Activated CD4-positive, alpha-beta T cell treated with anti-CD3 and anti-CD28 coated beads, Interleukin-2, amount 10 ng/mL, durations not matched to agents 7 days and 5 days (primary cell): ENCODE measurements around the gene SBNO2. TPM values are rescaled to one million over a fixed set of nuclear protein-coding genes. Genes with fewer than 3 reads are reported as not detected.
A peak's percentile ranks its signal among the peaks of the same experiment; 100 is the strongest.

Experiments
- CTCF ChIA-PET: fragments of 350-600 bp; sonication (Branson Sonifier 250); formaldehyde crosslinking; loops from one replicate; lab custom pipeline; 2021; ENCODE audit warnings: antibody characterized with exemption; lab: Charles Lee
- POLR2A ChIA-PET: fragments of 350-600 bp; sonication (Branson Sonifier 250); formaldehyde crosslinking; loops from one replicate; lab custom pipeline; 2021; ENCODE audit warnings: antibody characterized with exemption; lab: Charles Lee
- DNase-seq: peaks from one replicate; pipeline ENCODE4 v3.0.0-alpha.2; 2020
- H3K27ac Mint-ChIP-seq: one replicate; pipeline ENCODE4 v1.8.0; 2021; ENCODE audit warnings: mild to moderate bottlenecking, moderate library complexity, mixed read lengths
- H3K27me3 Mint-ChIP-seq: one replicate; pipeline ENCODE4 v1.8.0; 2021; ENCODE audit warnings: mixed read lengths
- H3K36me3 Mint-ChIP-seq: one replicate; pipeline ENCODE4 v1.8.0; 2021; ENCODE audit warnings: low read depth, mixed read lengths
- H3K4me1 Mint-ChIP-seq: one replicate; pipeline ENCODE4 v1.8.0; 2021; ENCODE audit warnings: mixed read lengths
- H3K4me3 Mint-ChIP-seq: one replicate; pipeline ENCODE4 v1.8.0; 2021; ENCODE audit warnings: mild to moderate bottlenecking, moderate library complexity, mixed read lengths
- H3K9me3 Mint-ChIP-seq: one replicate; pipeline ENCODE4 v1.8.0; 2021; ENCODE audit warnings: mixed read lengths
- total RNA-seq, 2 experiments: library from RNA; stranded (reverse); gene quantifications; one replicate each; pipeline ENCODE4 v1.2.3, GENCODE V29; 2021

Gene SBNO2
- total RNA-seq, 2 experiments from 2014 or later, result 84.7 to 91.7 TPM

DNA sequence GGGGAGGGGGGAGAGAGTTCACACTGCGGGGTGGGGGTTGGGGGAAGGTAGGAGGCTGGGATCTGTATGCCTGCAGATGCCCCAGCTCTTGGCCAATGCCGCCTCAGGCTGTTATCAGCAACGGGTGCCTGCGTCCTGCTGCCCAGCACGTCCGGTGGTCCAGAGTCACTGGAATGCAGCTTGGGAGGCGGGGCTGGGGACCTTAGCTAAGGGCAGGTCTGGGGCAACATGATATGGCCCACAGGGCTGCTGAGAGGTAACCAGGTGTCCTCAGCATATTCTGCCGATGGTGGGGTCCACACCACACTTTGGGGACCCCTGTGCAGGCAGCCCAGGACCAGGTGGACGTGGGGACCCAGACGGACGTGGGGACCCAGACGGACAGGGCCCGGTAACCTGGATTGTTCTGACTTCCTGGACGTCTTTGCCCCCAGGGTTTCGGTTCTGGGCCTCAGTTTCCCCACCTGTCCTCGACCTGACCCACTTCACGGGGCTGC is 107.8 kb downstream of the SBNO2 start:
- POLR2A ChIA-PET, result interaction anchor here (0.9 kb wide), 1 partner anchor 21 kb away, joined by 3 read pairs; no protein-coding TSS in a partner anchor
- Mint-ChIP-seq H3K27me3 (no peaks in the 10 kb centered on the region), H3K4me3 (peak overlapping the region; percentile 68), H3K36me3 (peaks cover 31% of the 10 kb centered on the region), H3K4me1 (peaks cover 44% of the 10 kb centered on the region), H3K9me3 (no peaks in the 10 kb centered on the region), H3K27ac (peak overlapping the region; percentile 71)
- DNase-seq, result no peak
- CTCF ChIA-PET, result interaction anchor here (0.6 to 4.7 kb wide), 12 partner anchors 10 to 207 kb away, joined by 3 to 72 read pairs (median 8); partner anchors contain the start of genes ABCA7 and CNN2

DNA sequence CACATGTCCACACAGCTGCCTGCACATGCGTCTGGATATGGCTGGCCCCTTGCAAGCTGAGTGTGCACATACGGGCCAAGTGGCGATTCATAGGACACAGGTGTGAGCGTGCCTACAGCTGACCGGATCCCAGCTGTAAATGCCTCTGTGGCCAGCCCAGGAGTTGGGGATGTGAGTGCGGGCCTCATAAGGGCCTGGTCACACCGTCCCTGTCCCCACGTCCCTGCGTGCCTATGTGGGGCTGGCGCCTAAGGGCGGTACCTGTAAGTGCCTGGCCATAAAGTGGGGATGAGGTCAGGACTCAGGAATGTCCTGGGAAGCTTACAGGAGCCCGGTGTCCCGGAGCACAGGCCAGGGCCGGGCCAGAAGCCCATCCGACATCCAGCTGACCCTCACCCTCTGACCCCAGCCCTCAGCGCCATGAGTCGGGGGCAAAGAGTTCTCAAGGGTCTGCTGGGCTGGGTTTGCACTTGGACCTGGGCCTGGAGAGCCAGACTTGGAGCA is 108.4 kb downstream of the SBNO2 start:
- Mint-ChIP-seq H3K27me3 (no peaks in the 10 kb centered on the region), H3K4me1 (peaks cover 44% of the 10 kb centered on the region), H3K36me3 (peaks cover 31% of the 10 kb centered on the region), H3K27ac (peak overlapping the region; percentile 71), H3K9me3 (no peaks in the 10 kb centered on the region), H3K4me3 (peak overlapping the region; percentile 68)
- DNase-seq, result no peak
- ChIA-PET CTCF (interaction anchor here (0.6 to 4.7 kb wide), 17 partner anchors 9 to 208 kb away, joined by 3 to 72 read pairs (median 7); partner anchors contain the start of gene CNN2), POLR2A (interaction anchor here (0.5 kb wide), 1 partner anchor 10 kb away, joined by 3 read pairs; no protein-coding TSS in a partner anchor)

DNA sequence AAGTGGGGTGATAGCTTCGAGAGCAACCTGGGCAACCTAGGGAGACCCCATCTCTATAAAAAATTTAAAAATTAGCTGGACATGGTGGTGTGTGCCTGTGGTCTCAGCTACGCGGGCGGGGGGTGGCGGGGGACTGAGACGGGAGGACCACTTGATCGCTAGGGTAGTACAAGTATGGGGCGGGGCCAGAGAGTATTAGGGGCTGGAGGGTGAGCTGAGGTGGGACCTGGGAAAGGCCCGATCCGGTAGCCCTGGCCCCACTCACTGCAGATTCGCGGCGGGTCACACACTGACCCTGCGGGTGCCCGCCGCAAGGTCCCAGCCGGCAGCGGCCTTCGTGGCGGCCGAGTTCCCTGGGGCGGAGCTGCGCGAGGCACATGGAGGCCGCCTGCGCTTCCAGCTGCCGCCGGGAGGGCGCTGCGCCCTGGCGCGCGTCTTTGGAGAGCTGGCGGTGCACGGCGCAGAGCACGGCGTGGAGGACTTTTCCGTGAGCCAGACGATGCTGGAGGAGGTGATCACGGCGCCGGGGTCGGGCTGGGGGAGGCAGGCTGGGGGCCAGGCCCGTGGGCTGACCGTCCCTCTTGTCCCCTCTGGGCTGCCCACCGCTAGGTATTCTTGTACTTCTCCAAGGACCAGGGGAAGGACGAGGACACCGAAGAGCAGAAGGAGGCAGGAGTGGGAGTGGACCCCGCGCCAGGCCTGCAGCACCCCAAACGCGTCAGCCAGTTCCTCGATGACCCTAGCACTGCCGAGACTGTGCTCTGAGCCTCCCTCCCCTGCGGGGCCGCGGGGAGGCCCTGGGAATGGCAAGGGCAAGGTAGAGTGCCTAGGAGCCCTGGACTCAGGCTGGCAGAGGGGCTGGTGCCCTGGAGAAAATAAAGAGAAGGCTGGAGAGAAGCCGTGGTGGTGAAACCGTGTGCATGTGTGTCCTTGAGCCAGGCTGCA is 109.1 kb downstream of the SBNO2 start:
- H3K27ac Mint-ChIP-seq, result peak overlapping the region; percentile 62
- POLR2A ChIA-PET, result no interaction called here

DNA sequence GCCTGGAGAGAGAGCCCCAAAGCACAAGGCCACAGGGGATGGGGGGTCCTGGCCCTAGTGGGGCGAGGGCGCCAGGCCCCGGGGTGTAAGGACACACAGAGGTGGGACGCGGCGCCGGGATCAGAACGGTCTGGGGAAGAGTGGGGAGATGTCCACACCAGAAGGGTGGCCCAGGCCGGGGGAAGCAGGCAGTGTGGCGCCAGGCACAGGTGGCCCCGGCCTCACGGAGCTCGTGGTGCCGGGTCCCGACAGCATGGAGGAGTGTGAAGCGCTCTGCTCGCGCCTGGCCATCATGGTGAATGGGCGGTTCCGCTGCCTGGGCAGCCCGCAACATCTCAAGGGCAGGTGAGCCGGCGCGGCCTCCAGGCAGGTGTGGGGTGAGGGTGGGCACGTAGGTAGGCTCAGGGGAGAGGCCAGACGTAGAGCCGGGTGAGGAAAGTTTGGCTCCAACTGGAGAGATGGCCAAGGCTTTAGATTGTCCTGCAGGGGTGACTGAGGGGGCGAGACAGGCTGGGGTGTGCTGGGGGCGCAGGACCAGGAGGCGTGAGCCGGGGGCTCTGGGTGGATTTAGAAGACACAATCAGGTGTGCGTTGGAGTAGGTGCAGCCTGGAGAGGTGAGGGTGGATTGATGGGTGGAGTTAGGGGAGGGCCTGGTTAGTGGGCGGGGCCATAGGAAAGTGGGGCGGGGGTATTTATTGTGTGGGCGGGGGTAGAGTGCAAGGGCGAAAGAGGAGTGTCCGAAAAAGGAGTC is 110.0 kb downstream of the SBNO2 start:
- POLR2A ChIA-PET, result no interaction called here
- Mint-ChIP-seq H3K4me1 (peaks cover 38% of the 10 kb centered on the region), H3K36me3 (peaks cover 27% of the 10 kb centered on the region), H3K27ac (no peak overlapping the region), H3K27me3 (no peaks in the 10 kb centered on the region), H3K9me3 (no peaks in the 10 kb centered on the region), H3K4me3 (no peak overlapping the region)
- no peak for DNase-seq
- CTCF ChIA-PET, result interaction anchor here (0.9 to 4.7 kb wide), 20 partner anchors 8 to 200 kb away, joined by 3 to 72 read pairs (median 6); partner anchors contain the start of gene CNN2

More for the DNA sequence above, 109.1 kb downstream of the SBNO2 start:
- Mint-ChIP-seq H3K4me3 (peak overlapping the region; percentile 55), H3K4me1 (peaks cover 39% of the 10 kb centered on the region), H3K27me3 (no peaks in the 10 kb centered on the region), H3K9me3 (no peaks in the 10 kb centered on the region), H3K36me3 (peaks cover 28% of the 10 kb centered on the region)
- CTCF ChIA-PET, result interaction anchor here (0.9 to 4.7 kb wide), 25 partner anchors 9 to 201 kb away, joined by 3 to 72 read pairs (median 5); partner anchors contain the start of gene CNN2
- DNase-seq, result peak; percentile 70

DNA sequence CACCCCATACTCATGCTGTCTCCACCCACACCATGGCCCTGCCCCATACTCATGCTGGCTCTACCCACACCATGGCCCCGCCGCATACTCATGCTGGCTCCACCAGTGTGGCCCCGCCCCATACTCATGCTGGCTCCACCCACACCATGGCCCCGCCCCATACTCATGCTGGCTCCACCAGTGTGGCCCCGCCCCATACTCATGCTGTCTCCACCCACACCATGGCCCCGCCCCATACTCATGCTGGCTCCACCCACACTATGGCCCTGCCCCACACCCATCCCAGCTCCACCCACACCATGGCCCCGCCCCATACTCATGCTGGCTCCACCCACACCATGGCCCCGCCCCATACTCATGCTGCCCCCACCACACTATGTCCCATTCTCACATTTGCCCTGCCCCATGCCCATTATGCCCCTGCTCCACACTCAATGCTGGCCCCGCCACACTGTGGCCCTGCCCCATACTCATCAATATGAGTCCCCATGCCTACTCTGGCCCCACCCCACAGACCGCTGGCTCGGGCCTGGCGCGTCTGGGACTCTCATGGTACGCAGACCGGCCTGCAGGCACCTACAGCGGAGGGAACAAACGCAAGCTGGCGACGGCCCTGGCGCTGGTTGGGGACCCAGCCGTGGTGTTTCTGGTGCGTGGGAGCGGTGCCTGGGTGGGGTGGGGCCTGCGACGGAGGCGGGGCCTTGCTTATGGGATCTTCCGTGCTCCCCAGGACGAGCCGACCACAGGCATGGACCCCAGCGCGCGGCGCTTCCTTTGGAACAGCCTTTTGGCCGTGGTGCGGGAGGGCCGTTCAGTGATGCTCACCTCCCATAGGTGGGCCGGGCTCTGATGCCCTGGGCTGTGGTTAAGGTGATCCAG is 110.8 kb downstream of the SBNO2 start:
- CTCF ChIA-PET, result interaction anchor here (1.3 to 1.5 kb wide), 2 partner anchors 21 to 181 kb away, joined by 3 to 4 read pairs; no protein-coding TSS in a partner anchor
- H3K36me3 Mint-ChIP-seq, result peaks cover 24% of the 10 kb centered on the region
- DNase-seq, result peak; percentile 65
- POLR2A ChIA-PET, result no interaction called here
- no peaks in the 10 kb centered on the region for H3K27me3 Mint-ChIP-seq
- H3K27ac Mint-ChIP-seq, result peak overlapping the region; percentile 74
- H3K4me3 Mint-ChIP-seq, result no peak overlapping the region
- peaks cover 36% of the 10 kb centered on the region for H3K4me1 Mint-ChIP-seq
- no peaks in the 10 kb centered on the region for H3K9me3 Mint-ChIP-seq

DNA sequence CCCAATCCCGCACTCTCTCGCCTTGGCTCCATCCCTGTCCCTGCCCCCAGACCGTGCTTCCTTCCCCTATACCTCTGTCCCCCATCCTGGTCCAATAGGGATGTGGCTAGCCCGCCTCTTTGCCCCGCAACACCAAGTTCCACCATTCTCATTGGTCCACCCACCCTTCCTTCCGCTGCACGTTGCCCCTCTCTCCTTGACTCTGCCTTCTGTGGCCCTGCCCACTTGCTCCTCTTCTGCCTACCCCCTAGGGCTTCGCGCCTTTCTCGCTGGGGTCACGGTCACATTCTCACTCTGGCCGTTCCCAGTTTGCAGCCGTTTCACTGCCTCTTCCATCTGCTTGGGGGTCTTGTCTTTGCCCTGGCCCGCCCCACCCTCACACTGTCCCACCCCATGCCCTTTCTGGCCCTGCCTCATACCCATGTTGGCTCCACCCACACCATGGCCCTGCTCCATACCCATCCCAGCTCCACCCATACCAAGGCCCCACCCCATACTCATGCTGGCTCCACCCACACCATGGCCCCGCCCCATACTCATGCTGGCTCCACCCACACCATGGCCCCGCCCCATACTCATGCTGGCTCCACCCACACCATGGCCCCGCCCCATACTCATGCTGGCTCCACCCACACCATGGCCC is 111.6 kb downstream of the SBNO2 start:
- Mint-ChIP-seq H3K4me1 (peaks cover 42% of the 10 kb centered on the region), H3K4me3 (no peak overlapping the region)
- no peak for DNase-seq

DNA sequence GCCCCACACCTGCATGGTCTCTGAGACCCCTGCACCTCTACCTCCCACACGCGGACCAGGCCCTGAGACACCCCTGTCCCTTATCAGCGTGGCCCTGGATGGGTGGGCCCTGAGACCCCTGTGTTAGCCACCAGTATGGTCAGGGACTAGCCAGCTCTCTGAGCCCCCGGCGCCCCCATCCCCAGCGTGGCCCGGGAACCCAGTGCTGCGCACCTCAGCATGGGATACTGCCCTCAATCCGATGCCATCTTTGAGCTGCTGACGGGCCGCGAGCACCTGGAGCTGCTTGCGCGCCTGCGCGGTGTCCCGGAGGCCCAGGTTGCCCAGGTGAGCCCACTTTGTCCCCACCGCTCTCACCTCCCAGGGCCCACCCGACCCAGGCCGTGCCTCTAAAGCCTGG is 112.1 kb downstream of the SBNO2 start:
- Mint-ChIP-seq H3K36me3 (peaks cover 35% of the 10 kb centered on the region), H3K9me3 (peaks cover 3% of the 10 kb centered on the region), H3K4me1 (peaks cover 47% of the 10 kb centered on the region), H3K27me3 (no peaks in the 10 kb centered on the region), H3K27ac (no peak overlapping the region), H3K4me3 (no peak overlapping the region)
- no peak for DNase-seq
- POLR2A ChIA-PET, result no interaction called here
- CTCF ChIA-PET, result interaction anchor here (0.6 kb wide), 2 partner anchors 18 to 132 kb away, joined by 3 to 4 read pairs; no protein-coding TSS in a partner anchor

More for the DNA sequence above, 111.6 kb downstream of the SBNO2 start:
- CTCF ChIA-PET, result interaction anchor here (0.6 kb wide), 2 partner anchors 17 to 131 kb away, joined by 3 to 4 read pairs; no protein-coding TSS in a partner anchor
- Mint-ChIP-seq H3K27ac (no peak overlapping the region), H3K36me3 (peaks cover 29% of the 10 kb centered on the region), H3K9me3 (peaks cover under 1% of the 10 kb centered on the region), H3K27me3 (no peaks in the 10 kb centered on the region)
- POLR2A ChIA-PET, result no interaction called here

DNA sequence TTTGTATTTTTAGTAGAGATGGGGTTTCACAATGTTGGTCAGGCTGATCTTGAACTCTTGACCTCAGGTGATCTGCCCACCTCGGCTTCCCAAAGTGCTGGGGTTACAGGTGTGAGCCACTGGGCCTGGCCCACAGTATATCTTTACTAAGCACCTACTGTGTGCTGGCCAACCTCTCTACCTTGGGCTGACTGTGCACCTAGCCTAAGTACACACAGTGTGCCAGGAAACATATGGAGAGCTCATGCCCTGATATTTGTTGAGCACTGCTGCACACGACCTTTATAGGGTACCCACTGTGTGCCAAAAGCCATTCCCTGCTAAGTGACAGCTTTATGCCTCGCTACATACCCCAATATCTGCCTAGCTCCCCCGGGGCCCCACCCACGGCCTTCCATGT is 113.4 kb downstream of the SBNO2 start:
- Mint-ChIP-seq H3K4me3 (no peak overlapping the region), H3K9me3 (peaks cover 3% of the 10 kb centered on the region), H3K27me3 (no peaks in the 10 kb centered on the region), H3K4me1 (peaks cover 45% of the 10 kb centered on the region), H3K27ac (no peak overlapping the region), H3K36me3 (peaks cover 46% of the 10 kb centered on the region)
- DNase-seq, result no peak
- ChIA-PET CTCF (interaction anchor here (0.6 to 1.6 kb wide), 4 partner anchors 10 to 37 kb away, joined by 3 to 7 read pairs (median 4); no protein-coding TSS in a partner anchor), POLR2A (no interaction called here)

DNA sequence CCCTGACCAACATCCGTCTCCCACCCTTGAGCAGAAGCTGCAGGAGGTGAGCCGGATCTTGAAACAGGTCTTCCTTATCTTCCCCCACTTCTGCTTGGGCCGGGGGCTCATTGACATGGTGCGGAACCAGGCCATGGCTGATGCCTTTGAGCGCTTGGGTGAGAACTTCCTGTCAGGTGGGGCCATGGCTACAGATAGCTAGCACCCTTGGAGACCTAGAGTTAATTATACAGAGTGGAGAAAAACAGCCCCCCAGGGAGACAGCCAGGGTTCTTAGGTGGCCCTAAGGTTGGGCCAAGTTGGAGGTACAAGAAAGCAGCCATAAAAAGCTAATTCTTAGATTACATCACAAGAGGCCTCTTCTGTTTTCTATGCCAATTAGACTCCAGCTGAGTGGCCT is 116.0 kb downstream of the SBNO2 start:
- Mint-ChIP-seq H3K36me3 (peaks cover 51% of the 10 kb centered on the region), H3K4me3 (no peak overlapping the region), H3K27me3 (no peaks in the 10 kb centered on the region), H3K4me1 (peaks cover 28% of the 10 kb centered on the region), H3K27ac (no peak overlapping the region), H3K9me3 (peaks cover 3% of the 10 kb centered on the region)
- no peak for DNase-seq
- CTCF ChIA-PET, result no interaction called here
- POLR2A ChIA-PET, result no interaction called here
